Ascending aorta (tissue), 2 donors: ENCODE data around the gene ZMAT5. TPM values are rescaled to one million over a fixed set of nuclear protein-coding genes. Genes with fewer than 3 reads are reported as not detected.

Experiments
- DNase-seq, 2 donors: peaks; one replicate each; pipeline ENCODE4 v3.0.0-alpha.2; 2019; ENCODE audit warnings: low spot score in 2 of 2
- H3K27ac ChIP-seq, 2 donors: fragments of 200-600 bp; sonication (generic); one replicate each; pipeline ENCODE4 v1.5.1; 2016 to 2017; ENCODE audit warnings: mild to moderate bottlenecking in 1 of 2
- H3K27me3 ChIP-seq: fragments of 200-600 bp; sonication (generic); one replicate; pipeline ENCODE4 v1.5.1; 2017
- H3K36me3 ChIP-seq, 2 donors: fragments of 200-600 bp; sonication (generic); one replicate each; pipeline ENCODE4 v1.5.1; 2016
- H3K4me1 ChIP-seq, 2 donors: fragments of 200-600 bp; sonication (generic); one replicate each; pipeline ENCODE4 v1.5.1; 2016 to 2017; ENCODE audit warnings: mild to moderate bottlenecking in 1 of 2
- H3K4me3 ChIP-seq, 2 donors: fragments of 200-600 bp; sonication (generic); one replicate each; pipeline ENCODE4 v1.5.1; 2016 to 2017; ENCODE audit warnings: mild to moderate bottlenecking in 1 of 2
- H3K9me3 ChIP-seq, 2 donors: fragments of 200-600 bp; sonication (generic); one replicate each; pipeline ENCODE4 v1.5.1; 2016
- intact Hi-C: fragments of 100-400 bp; cut with DNase I; formaldehyde crosslinking; loops from one replicate; pipeline ENCODE4 v1.15.1; 2023
- total RNA-seq: library from RNA; depleted of rRNA; stranded (reverse); fragments of >200 nt; gene quantifications from one replicate; pipeline ENCODE4 v1.1.0, GENCODE V29; 2016
- TF ChIP-seq, protein P1 (sequence below), 3 experiments: fragments of 200-600 bp in 2 of 3; fragments of 450-650 bp in 1 of 3; sonication (generic) in 2 of 3; IDR thresholded peaks; one replicate each; pipeline ENCODE4 v1.5.1; 2016 to 2019; ENCODE audit warnings: antibody characterized with exemption in 3 of 3, mild to moderate bottlenecking in 1 of 3, moderate library complexity in 1 of 3

Gene ZMAT5
- total RNA-seq, 1 donor from 2014 or later: 59.3 TPM

DNA sequence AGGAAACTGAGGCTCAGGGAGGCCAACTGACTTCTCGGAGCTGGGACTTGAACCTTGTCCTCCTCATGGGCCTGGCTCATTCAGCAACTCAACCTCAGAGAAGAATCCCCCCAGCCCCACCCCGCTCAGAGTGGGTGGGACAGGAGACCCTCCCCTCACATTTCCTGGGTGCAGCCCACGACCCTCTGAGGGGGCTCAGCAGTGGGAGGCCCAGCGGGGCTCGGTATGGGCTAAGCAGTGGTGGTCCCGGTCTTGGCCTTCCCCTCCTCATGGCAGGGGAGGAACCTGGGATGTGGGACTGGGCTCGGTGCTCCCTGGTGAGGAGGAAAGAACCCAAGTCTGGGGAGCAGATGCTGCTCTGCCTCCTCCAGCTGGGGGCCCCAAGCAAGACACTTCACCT is 61.2 kb downstream of the ZMAT5 start:
- Histone ChIP-seq H3K4me3 (no peak overlapping the region), H3K27ac (no peak overlapping the region), H3K36me3 (no peaks in the 10 kb centered on the region), H3K9me3 (no peaks in the 10 kb centered on the region), H3K27me3 (no peaks in the 10 kb centered on the region), H3K4me1 (peaks cover 0 to 7% of the 10 kb centered on the region in 2 donors)
- TF ChIP-seq, protein P1, sequence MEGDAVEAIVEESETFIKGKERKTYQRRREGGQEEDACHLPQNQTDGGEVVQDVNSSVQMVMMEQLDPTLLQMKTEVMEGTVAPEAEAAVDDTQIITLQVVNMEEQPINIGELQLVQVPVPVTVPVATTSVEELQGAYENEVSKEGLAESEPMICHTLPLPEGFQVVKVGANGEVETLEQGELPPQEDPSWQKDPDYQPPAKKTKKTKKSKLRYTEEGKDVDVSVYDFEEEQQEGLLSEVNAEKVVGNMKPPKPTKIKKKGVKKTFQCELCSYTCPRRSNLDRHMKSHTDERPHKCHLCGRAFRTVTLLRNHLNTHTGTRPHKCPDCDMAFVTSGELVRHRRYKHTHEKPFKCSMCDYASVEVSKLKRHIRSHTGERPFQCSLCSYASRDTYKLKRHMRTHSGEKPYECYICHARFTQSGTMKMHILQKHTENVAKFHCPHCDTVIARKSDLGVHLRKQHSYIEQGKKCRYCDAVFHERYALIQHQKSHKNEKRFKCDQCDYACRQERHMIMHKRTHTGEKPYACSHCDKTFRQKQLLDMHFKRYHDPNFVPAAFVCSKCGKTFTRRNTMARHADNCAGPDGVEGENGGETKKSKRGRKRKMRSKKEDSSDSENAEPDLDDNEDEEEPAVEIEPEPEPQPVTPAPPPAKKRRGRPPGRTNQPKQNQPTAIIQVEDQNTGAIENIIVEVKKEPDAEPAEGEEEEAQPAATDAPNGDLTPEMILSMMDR (IDR thresholded peaks at IDR 0.05): no peak
- intact Hi-C loops: no loop called here
- DNase-seq: no peak

DNA sequence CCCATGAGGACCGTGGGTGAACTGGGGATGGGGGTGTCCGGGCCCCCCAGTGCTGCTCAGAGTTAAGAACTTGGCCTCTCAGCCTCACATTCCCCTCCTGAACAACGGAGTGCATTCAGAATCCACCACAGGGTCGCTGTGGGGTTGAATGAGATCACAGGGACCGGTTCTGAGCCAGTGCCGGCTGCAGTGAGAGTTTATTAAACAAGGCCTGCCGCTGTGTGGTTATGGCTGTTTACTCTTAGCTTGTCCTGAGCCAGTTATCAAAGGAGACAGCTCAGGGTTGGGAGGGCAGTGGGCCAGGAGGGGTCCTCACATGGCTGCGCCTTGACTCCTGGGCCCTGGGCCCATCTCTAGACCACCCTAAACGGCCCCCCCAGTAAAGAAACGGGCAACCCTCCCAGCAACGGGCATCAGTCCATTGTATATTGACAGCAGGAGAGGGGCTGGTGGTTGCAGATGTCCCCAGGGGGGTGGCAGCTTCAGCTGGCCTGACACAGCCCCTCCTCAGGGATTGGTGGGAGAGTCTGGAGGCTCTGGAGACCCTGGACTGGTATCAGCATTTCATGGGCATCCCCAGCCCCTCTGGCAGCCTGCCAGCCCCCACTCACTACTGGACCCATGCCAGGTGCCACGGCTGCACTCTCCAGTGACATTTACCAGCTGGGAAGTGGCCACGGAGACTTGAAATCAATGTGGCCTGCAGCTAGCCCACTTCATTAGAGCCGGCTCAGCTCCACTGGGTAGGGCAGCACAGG is 62.1 kb downstream of the ZMAT5 start:
- no peak overlapping the region for H3K27ac ChIP-seq
- H3K9me3 ChIP-seq: no peaks in the 10 kb centered on the region
- TF ChIP-seq, protein P1 (IDR thresholded peaks at IDR 0.05): no peak
- no peaks in the 10 kb centered on the region for H3K27me3 ChIP-seq
- H3K36me3 ChIP-seq: no peaks in the 10 kb centered on the region
- peaks cover 0 to 7% of the 10 kb centered on the region in 2 donors for H3K4me1 ChIP-seq
- intact Hi-C loops: no loop called here
- no peak overlapping the region for H3K4me3 ChIP-seq
- no peak for DNase-seq

DNA sequence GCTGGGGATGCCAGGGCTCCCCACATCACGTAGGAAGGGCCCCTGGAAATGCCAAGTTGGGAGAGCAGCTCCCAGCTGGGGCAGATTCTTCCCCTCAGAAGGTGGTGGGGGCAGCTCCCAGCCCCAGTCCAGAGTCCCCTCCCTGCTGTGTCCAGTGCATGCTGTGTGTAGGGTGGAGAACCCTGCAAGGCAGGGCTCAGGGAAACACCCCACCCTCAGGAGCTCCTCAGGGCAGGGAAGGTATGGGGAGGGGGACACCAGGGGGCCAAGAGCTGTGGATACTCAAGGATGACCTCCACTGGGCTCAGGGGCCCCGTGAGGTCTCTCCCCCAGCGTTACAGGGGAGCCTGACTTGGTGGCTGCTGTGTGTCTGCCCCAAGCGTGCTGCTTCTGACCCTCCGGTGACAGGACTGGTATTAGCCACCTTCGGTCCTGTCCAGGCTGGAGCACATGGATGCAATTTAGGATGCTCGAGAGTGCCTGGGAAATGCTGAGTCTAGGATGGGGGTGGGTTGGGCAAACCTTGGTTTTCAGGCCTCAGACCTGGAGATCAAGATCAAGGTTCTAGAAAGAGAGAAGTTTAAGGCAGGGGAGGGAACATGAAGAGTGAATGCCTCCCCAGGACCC is 63.1 kb downstream of the ZMAT5 start:
- H3K27me3 ChIP-seq: no peaks in the 10 kb centered on the region
- H3K36me3 ChIP-seq: no peaks in the 10 kb centered on the region
- no peak overlapping the region for H3K27ac ChIP-seq
- peaks cover 0 to 7% of the 10 kb centered on the region in 2 donors for H3K4me1 ChIP-seq
- DNase-seq: no peak
- H3K4me3 ChIP-seq: no peak overlapping the region
- intact Hi-C loops: no loop called here
- H3K9me3 ChIP-seq: no peaks in the 10 kb centered on the region
- TF ChIP-seq, protein P1 (IDR thresholded peaks at IDR 0.05): no peak

DNA sequence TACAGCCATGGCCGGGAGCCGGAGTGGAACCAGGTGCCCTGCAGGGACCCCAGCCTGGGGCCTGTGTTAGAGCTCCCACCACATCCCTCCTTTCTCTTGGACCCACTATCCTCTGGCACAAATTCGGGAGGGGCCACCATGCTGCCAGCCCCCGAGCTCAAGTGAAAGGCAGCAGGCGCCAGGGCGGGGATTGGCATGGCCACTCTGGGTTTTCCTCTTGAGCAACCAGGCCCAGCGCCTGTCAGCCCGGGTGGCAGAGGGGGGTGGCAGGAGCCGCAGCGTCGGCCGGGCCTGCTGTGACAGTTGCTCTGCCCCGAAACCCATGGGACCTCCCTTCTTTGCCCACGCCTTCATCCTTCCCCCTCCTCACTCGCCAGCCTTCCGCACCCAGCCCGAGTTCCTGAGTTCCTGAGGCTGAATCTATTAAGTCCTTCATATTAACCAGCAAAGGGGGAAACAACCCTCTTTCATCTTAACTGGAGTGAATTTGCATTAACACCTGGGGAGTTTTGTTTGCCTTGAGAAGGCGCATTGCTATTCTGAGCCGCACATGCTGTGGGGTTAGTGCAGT is 63.8 kb downstream of the ZMAT5 start:
- no peaks in the 10 kb centered on the region for H3K9me3 ChIP-seq
- H3K27ac ChIP-seq: no peak overlapping the region
- no peak for DNase-seq
- peaks cover 0 to 7% of the 10 kb centered on the region in 2 donors for H3K4me1 ChIP-seq
- H3K36me3 ChIP-seq: no peaks in the 10 kb centered on the region
- TF ChIP-seq, protein P1 (IDR thresholded peaks at IDR 0.05): no peak
- no peaks in the 10 kb centered on the region for H3K27me3 ChIP-seq
- H3K4me3 ChIP-seq: no peak overlapping the region
- intact Hi-C loops: no loop called here

DNA sequence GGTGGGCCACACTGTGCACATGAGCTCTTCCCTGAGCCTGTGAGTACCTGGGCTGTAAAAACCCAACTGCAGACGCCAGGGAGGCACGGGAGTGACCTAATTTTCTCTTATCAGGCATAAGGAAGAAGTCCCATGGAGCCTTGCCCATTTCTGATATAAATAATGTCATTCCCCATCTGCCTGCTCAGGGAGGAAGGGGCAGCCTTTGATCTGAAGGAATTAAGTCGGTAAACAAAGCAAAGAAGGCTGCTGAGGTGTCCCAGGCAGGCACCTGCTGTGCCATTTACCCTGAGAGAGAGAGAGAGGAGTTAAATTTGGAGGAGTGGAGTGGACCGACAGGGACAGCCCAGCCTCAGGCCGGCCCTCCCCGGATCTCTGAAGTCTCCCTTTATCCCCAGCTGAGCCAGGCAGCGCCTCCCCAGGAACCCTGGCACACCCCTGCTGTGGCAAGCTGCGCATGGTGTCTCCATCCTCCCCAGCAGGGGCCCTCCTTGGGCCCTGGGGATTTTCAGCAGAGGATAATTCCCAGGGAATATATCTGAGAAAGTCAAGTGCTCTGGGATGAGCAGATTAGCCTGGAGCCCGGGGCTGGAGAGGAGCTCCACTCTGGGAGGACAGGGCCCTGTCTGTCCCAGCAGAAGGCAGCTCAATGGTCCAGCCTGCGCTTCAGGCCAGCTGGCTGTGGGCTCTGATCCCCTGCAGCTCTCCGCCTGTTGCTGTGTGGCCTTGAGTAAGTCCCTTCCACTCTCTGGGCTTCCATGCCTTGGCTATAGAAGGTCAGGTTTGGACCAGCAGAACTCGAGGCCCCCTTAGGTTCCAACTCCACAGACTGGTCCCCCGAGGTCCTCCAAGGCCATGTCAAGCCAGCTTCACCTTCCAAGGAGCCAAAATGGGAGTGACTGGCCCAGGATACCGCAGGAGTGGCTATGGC is 64.5 kb downstream of the ZMAT5 start:
- DNase-seq: no peak
- Histone ChIP-seq H3K9me3 (no peaks in the 10 kb centered on the region), H3K36me3 (no peaks in the 10 kb centered on the region), H3K4me1 (peaks cover 0 to 7% of the 10 kb centered on the region in 2 donors), H3K4me3 (no peak overlapping the region), H3K27ac (no peak overlapping the region), H3K27me3 (no peaks in the 10 kb centered on the region)
- intact Hi-C loops: no loop called here
- TF ChIP-seq, protein P1 (IDR thresholded peaks at IDR 0.05): no peak
